GM21529 (cell line): ENCODE data around the gene PYGO1.

Experiments
- ATAC-seq: cut with Tn5 transposase; IDR thresholded peaks from one replicate; pipeline ENCODE4 v1.9.1; 2021; ENCODE audit not compliant: unreplicated experiment

Gene PYGO1

GRCh38 chr15:55573224-55573623, 14.9 kb downstream of the PYGO1 start:
- no peak for ATAC-seq

- no peak for ATAC-seq
These were observed 23.6 kb downstream of the PYGO1 start for GRCh38 chr15:55564347-55565145.

GRCh38 chr15:55562601-55563000, 25.5 kb downstream of the PYGO1 start:
- ATAC-seq: no peak

- no peak for ATAC-seq
These were observed 33.1 kb downstream of the PYGO1 start for GRCh38 chr15:55555089-55555488.

- ATAC-seq: no peak
These were observed 35.2 kb downstream of the PYGO1 start for GRCh38 chr15:55552926-55553325.

- no peak for ATAC-seq
These were observed 35.7 kb downstream of the PYGO1 start for GRCh38 chr15:55552451-55552850.

- no peak for ATAC-seq
These were observed 38.8 kb downstream of the PYGO1 start for GRCh38 chr15:55549305-55549704.

GRCh38 chr15:55546718-55547117, 41.4 kb downstream of the PYGO1 start:
- ATAC-seq: no peak

- ATAC-seq: no peak
These were observed 52.7 kb downstream of the PYGO1 start for GRCh38 chr15:55535436-55535835.

- no peak for ATAC-seq
These were observed 55.2 kb downstream of the PYGO1 start for GRCh38 chr15:55532944-55533343.

- no peak for ATAC-seq
These were observed 57.3 kb downstream of the PYGO1 start for GRCh38 chr15:55530861-55531313.

GRCh38 chr15:55528812-55529211, 59.3 kb downstream of the PYGO1 start:
- ATAC-seq: no peak

- ATAC-seq: no peak
These were observed 61.0 kb downstream of the PYGO1 start for GRCh38 chr15:55527150-55527549.

- ATAC-seq: peak; percentile 84
These were observed 61.5 kb downstream of the PYGO1 start for GRCh38 chr15:55526559-55527036.

GRCh38 chr15:55522742-55523450, 65.2 kb downstream of the PYGO1 start:
- no peak for ATAC-seq

GRCh38 chr15:55518641-55519040, 69.5 kb downstream of the PYGO1 start:
- ATAC-seq: no peak

- ATAC-seq: no peak
These were observed 70.1 kb downstream of the PYGO1 start for GRCh38 chr15:55518009-55518408.

GRCh38 chr15:55515991-55516776, 72.0 kb downstream of the PYGO1 start:
- no peak for ATAC-seq

GRCh38 chr15:55515491-55515890, 72.7 kb downstream of the PYGO1 start:
- ATAC-seq: no peak

- ATAC-seq: no peak
These were observed 73.7 kb downstream of the PYGO1 start for GRCh38 chr15:55514414-55514850.
